Thyroid gland (tissue), 4 donors: Measurements from ENCODE around the gene AP4E1.

Source experiments
- POLR2A ChIP-seq, 2 donors: fragments of 450-650 bp; IDR thresholded peaks; one replicate each; pipeline ENCODE4 v1.6.1; 2017; ENCODE audit warnings: antibody characterized with exemption in 2 of 2, mild to moderate bottlenecking in 2 of 2, moderate library complexity in 1 of 2
- TF ChIP-seq, protein P1 (sequence below), 6 experiments: fragments of 200-600 bp in 3 of 6; fragments of 450-650 bp in 3 of 6; sonication (generic) in 3 of 6; IDR thresholded peaks; one replicate each; pipeline ENCODE4 v1.5.1; 2016 to 2019; ENCODE audit warnings: antibody characterized with exemption in 6 of 6, mild to moderate bottlenecking in 2 of 6, inconsistent platforms in 1 of 6, moderate library complexity in 1 of 6

DNA sequence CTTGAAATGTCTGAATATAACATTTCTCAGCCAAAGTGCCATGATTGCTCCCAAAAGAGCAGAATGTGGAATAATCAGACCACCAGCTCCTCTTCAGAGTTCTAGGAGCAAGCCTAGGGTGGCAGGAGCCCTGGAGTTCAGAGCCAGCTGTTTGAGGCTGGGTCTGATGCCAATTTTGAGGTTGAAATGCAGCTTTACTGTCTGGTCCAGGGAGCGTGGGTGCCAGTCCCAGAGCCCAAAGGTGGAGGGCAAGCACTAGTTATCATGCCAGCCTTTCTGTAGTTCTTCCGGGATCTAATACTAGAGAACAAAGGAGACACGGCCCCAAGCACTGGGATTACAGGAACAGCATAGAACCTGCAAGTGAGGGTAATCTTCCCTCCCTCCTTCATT lies 117.0 kb downstream of the AP4E1 start:
- TF ChIP-seq POLR2A (IDR thresholded peaks at IDR 0.05), result no peak
- TF ChIP-seq, protein P1, sequence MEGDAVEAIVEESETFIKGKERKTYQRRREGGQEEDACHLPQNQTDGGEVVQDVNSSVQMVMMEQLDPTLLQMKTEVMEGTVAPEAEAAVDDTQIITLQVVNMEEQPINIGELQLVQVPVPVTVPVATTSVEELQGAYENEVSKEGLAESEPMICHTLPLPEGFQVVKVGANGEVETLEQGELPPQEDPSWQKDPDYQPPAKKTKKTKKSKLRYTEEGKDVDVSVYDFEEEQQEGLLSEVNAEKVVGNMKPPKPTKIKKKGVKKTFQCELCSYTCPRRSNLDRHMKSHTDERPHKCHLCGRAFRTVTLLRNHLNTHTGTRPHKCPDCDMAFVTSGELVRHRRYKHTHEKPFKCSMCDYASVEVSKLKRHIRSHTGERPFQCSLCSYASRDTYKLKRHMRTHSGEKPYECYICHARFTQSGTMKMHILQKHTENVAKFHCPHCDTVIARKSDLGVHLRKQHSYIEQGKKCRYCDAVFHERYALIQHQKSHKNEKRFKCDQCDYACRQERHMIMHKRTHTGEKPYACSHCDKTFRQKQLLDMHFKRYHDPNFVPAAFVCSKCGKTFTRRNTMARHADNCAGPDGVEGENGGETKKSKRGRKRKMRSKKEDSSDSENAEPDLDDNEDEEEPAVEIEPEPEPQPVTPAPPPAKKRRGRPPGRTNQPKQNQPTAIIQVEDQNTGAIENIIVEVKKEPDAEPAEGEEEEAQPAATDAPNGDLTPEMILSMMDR (IDR thresholded peaks at IDR 0.05), result no peak
